ENCODE measurements around the gene OPRL1.
"Not testable (repeated sequence)": the region's sequence is repeated elsewhere in the genome, so short reads cannot be mapped to it uniquely, and the experiment has no call there.

Gene OPRL1

GRCh38 chr20:64087226-64087825, 7.4 kb downstream of the OPRL1 start:
- not testable (repeated sequence) for DNase-seq

GRCh38 chr20:64088586-64088985, 8.7 kb downstream of the OPRL1 start:
- not testable (repeated sequence) for DNase-seq

GRCh38 chr20:64090165-64090564, 10.3 kb downstream of the OPRL1 start:
- no peak for DNase-seq

- DNase-seq, result no peak
Observed at GRCh38 chr20:64091340-64091739, 11.5 kb downstream of the OPRL1 start.

GRCh38 chr20:64091770-64092169, 11.9 kb downstream of the OPRL1 start:
- no peak for DNase-seq

- no peak for DNase-seq
Observed at GRCh38 chr20:64092258-64093012, 12.6 kb downstream of the OPRL1 start.

- DNase-seq, result no peak
Observed at GRCh38 chr20:64093013-64093503, 13.2 kb downstream of the OPRL1 start.

GRCh38 chr20:64095455-64095854, 15.6 kb downstream of the OPRL1 start:
- no peak for DNase-seq

GRCh38 chr20:64095927-64096326, 16.0 kb downstream of the OPRL1 start:
- DNase-seq, result no peak

GRCh38 chr20:64096535-64096934, 16.7 kb downstream of the OPRL1 start:
- no peak for DNase-seq

GRCh38 chr20:64098471-64099013, 18.7 kb downstream of the OPRL1 start:
- no peak for DNase-seq

- no peak for DNase-seq
Observed at GRCh38 chr20:64099086-64099786, 19.4 kb downstream of the OPRL1 start.

- DNase-seq, result no peak
Observed at GRCh38 chr20:64099880-64100565, 20.1 kb downstream of the OPRL1 start.

GRCh38 chr20:64100566-64100888, 20.6 kb downstream of the OPRL1 start:
- DNase-seq, result no peak

GRCh38 chr20:64100946-64101688, 21.2 kb downstream of the OPRL1 start:
- DNase-seq, result no peak

- DNase-seq, result peak in 1 of 2 experiments; percentile 10
Observed at GRCh38 chr20:64101731-64102621, 22.1 kb downstream of the OPRL1 start.

- DNase-seq, result no peak
Observed at GRCh38 chr20:64102647-64103354, 22.9 kb downstream of the OPRL1 start.

GRCh38 chr20:64103871-64104666, 24.2 kb downstream of the OPRL1 start:
- no peak for DNase-seq

- DNase-seq, result no peak
Observed at GRCh38 chr20:64104667-64105451, 25.0 kb downstream of the OPRL1 start.

Measured in Kasumi-1 (cell line).